ENCODE data around the gene BRINP1.

DNA sequence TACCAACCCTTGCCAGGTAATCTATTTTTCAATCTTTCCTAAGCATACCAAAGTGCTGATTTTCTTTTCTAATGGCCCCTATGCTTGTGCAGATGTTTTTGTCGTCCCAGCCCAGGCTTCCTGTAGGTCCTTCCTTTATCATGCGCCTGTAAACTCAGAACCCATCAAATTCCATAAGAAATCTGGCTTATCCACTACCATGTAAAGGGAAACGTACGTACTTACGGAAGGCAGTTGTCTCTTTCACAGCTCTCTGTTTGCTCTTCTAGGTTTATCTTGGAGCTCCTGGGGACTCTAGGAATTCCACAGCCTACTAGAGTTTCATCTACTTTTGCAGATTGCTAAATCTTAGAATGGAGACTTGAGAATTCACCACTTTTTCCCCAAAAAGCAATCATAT lies 9.0 kb downstream of the BRINP1 start:
- TF ChIP-seq, protein P1, sequence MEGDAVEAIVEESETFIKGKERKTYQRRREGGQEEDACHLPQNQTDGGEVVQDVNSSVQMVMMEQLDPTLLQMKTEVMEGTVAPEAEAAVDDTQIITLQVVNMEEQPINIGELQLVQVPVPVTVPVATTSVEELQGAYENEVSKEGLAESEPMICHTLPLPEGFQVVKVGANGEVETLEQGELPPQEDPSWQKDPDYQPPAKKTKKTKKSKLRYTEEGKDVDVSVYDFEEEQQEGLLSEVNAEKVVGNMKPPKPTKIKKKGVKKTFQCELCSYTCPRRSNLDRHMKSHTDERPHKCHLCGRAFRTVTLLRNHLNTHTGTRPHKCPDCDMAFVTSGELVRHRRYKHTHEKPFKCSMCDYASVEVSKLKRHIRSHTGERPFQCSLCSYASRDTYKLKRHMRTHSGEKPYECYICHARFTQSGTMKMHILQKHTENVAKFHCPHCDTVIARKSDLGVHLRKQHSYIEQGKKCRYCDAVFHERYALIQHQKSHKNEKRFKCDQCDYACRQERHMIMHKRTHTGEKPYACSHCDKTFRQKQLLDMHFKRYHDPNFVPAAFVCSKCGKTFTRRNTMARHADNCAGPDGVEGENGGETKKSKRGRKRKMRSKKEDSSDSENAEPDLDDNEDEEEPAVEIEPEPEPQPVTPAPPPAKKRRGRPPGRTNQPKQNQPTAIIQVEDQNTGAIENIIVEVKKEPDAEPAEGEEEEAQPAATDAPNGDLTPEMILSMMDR (conservative IDR thresholded peaks at IDR 0.05; ENCODE audit: low read depth in 2 of 2), result no peak
- TF ChIP-seq EZH2 (IDR thresholded peaks at IDR 0.05; ENCODE audit: low read depth, unreplicated experiment) (no peak), POLR2AphosphoS5 (IDR thresholded peaks at IDR 0.05; ENCODE audit: low read depth) (no peak), EZH2phosphoT487 (IDR thresholded peaks at IDR 0.05; ENCODE audit: unreplicated experiment) (no peak), ZNF331 (CRISPR knock-in tag; IDR thresholded peaks at IDR 0.05; ENCODE audit: low read depth) (no peak), JUNB (IDR thresholded peaks at IDR 0.05; ENCODE audit: unreplicated experiment) (no peak)
- TF ChIP-seq, protein P2, sequence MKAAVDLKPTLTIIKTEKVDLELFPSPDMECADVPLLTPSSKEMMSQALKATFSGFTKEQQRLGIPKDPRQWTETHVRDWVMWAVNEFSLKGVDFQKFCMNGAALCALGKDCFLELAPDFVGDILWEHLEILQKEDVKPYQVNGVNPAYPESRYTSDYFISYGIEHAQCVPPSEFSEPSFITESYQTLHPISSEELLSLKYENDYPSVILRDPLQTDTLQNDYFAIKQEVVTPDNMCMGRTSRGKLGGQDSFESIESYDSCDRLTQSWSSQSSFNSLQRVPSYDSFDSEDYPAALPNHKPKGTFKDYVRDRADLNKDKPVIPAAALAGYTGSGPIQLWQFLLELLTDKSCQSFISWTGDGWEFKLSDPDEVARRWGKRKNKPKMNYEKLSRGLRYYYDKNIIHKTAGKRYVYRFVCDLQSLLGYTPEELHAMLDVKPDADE (IDR thresholded peaks at IDR 0.05), result no peak
- TF ChIP-seq, protein P3, sequence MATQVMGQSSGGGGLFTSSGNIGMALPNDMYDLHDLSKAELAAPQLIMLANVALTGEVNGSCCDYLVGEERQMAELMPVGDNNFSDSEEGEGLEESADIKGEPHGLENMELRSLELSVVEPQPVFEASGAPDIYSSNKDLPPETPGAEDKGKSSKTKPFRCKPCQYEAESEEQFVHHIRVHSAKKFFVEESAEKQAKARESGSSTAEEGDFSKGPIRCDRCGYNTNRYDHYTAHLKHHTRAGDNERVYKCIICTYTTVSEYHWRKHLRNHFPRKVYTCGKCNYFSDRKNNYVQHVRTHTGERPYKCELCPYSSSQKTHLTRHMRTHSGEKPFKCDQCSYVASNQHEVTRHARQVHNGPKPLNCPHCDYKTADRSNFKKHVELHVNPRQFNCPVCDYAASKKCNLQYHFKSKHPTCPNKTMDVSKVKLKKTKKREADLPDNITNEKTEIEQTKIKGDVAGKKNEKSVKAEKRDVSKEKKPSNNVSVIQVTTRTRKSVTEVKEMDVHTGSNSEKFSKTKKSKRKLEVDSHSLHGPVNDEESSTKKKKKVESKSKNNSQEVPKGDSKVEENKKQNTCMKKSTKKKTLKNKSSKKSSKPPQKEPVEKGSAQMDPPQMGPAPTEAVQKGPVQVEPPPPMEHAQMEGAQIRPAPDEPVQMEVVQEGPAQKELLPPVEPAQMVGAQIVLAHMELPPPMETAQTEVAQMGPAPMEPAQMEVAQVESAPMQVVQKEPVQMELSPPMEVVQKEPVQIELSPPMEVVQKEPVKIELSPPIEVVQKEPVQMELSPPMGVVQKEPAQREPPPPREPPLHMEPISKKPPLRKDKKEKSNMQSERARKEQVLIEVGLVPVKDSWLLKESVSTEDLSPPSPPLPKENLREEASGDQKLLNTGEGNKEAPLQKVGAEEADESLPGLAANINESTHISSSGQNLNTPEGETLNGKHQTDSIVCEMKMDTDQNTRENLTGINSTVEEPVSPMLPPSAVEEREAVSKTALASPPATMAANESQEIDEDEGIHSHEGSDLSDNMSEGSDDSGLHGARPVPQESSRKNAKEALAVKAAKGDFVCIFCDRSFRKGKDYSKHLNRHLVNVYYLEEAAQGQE (IDR thresholded peaks at IDR 0.05; ENCODE audit: unreplicated experiment), result no peak
